HepG2 (cell line): ENCODE results near the gene LSM14B. TPM values are rescaled to one million over a fixed set of nuclear protein-coding genes. Genes with fewer than 3 reads are reported as not detected.
A peak's percentile ranks its signal among the peaks of the same experiment; 100 is the strongest.

Experiments used
- DPF2 ChIP-seq: sonication (generic); formaldehyde crosslinking; IDR thresholded peaks from 2 replicates; pipeline ENCODE4 v1.4.0; 2020; ENCODE audit warnings: mild to moderate bottlenecking, low read depth, missing genetic modification reagents, borderline replicate concordance
- GATAD1 ChIP-seq: IDR thresholded peaks from 2 replicates; pipeline ENCODE4 v1.6.1; 2016; ENCODE audit warnings: missing genetic modification reagents, missing compliant biosample characterization
- GTF3A ChIP-seq: sonication (generic); formaldehyde crosslinking; conservative IDR thresholded peaks from 2 replicates; pipeline ENCODE4 v1.4.0; 2020; ENCODE audit warnings: mild to moderate bottlenecking, missing genetic modification reagents
- POLR2A ChIP-seq, 2 experiments: IDR thresholded peaks; 2 replicates each; pipeline ENCODE4 v1.6.1; 2011; ENCODE audit warnings: low read depth in 2 of 2, low read length in 2 of 2, mild to moderate bottlenecking in 1 of 2, moderate library complexity in 1 of 2; ENCODE audit not compliant: insufficient read depth in 1 of 2
- SPEN ChIP-seq: sonication (generic); formaldehyde crosslinking; IDR thresholded peaks from 2 replicates; pipeline ENCODE4 v1.5.1; 2020; ENCODE audit warnings: low read depth, mild to moderate bottlenecking, missing genetic modification reagents
- SRY ChIP-seq: sonication (generic); formaldehyde crosslinking; IDR thresholded peaks from 2 replicates; pipeline ENCODE4 v1.8.0; 2022; ENCODE audit warnings: mild to moderate bottlenecking, missing genetic modification reagents
- STAG1 ChIP-seq: sonication (generic); formaldehyde crosslinking; IDR thresholded peaks from 2 replicates; pipeline ENCODE4 v1.4.0; 2020; ENCODE audit warnings: missing genetic modification reagents
- ZC3H13 ChIP-seq: sonication (generic); formaldehyde crosslinking; IDR thresholded peaks from 2 replicates; pipeline ENCODE4 v1.8.1; 2023; ENCODE audit warnings: mild to moderate bottlenecking, missing genetic modification reagents, moderate library complexity
- ZKSCAN1 ChIP-seq: fragments of 150-350 bp; IDR thresholded peaks from 2 replicates; pipeline ENCODE4 v1.6.1; 2014; ENCODE audit warnings: low read length
- ZNF224 ChIP-seq: sonication (generic); formaldehyde crosslinking; IDR thresholded peaks from 2 replicates; pipeline ENCODE4 v1.5.0; 2020; ENCODE audit warnings: mild to moderate bottlenecking, missing genetic modification reagents
- polyA plus RNA-seq, 8 experiments: library from polyadenylated mRNA; depleted of rRNA in 3 of 8; stranded (reverse) in 7 of 8; unstranded in 1 of 8; fragments of >200 nt; fragmentation: Illumina TruSeq in 4 of 8; extraction: Trizol in 4 of 8; gene quantifications; 2 replicates each; pipeline versions ENCODE4 v1.2.1 to v1.2.3, GENCODE V29; 2011 to 2016; ENCODE audit warnings: low read depth in 4 of 8, missing spikeins in 1 of 8, mixed read lengths in 1 of 8; ENCODE audit not compliant: insufficient read depth in 1 of 8
- total RNA-seq, 5 experiments: library from RNA; depleted of rRNA; stranded (reverse); fragments of >200 nt; fragmentation: Illumina TruSeq; extraction: Trizol; gene quantifications; 2 replicates each; pipeline ENCODE4 v1.2.3, GENCODE V29; 2016; ENCODE audit warnings: low read depth in 1 of 5
- TF ChIP-seq, protein P1 (sequence below): sonication (generic); formaldehyde crosslinking; IDR thresholded peaks from 2 replicates; pipeline ENCODE4 v1.9.0; 2021; ENCODE audit warnings: missing genetic modification reagents, mild to moderate bottlenecking, borderline replicate concordance
- TF ChIP-seq, protein P2 (sequence below): sonication (generic); formaldehyde crosslinking; IDR thresholded peaks from 2 replicates; pipeline ENCODE4 v1.5.0; 2020; ENCODE audit warnings: mild to moderate bottlenecking, missing genetic modification reagents
- TF ChIP-seq, protein P3 (sequence below): sonication (generic); formaldehyde crosslinking; IDR thresholded peaks from 2 replicates; pipeline ENCODE4 v1.5.0; 2020; ENCODE audit warnings: missing genetic modification reagents, mild to moderate bottlenecking, borderline replicate concordance
- TF ChIP-seq, protein P4 (sequence below), 2 experiments: sonication (generic) in 1 of 2; formaldehyde crosslinking in 1 of 2; IDR thresholded peaks; 2 replicates each; pipeline versions ENCODE4 v1.4.0 to v1.6.1; 2018 to 2020; ENCODE audit warnings: missing genetic modification reagents in 2 of 2, borderline replicate concordance in 1 of 2, low read depth in 1 of 2, mild to moderate bottlenecking in 1 of 2, missing biosample characterization in 1 of 2

Gene LSM14B
- total and polyA plus RNA-seq, 2 of the 13 experiments (the other 11 are each of a cell fraction or from before 2014, with no cell fraction given): 43.3 to 79.2 TPM

DNA sequence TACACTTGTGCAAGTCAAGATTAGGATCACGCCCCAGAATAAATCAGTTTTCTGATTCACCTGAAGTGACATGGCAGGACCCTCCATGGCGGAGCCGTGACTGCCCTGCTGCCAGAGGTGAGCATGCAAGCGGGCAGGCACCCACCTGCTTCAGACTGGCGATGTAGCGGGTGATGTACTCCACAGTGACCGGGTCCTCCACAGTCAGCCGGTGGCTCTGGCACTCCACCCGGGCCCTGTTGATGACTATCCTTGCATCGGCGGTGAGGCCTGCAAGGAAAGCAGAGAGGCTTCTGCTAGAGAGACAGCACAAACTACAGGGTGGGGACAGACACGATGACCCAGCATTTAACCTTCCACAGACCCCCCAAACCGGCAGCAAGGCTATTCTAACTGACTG lies 17.4 kb downstream of the LSM14B start (continued):
- TF ChIP-seq, protein P1, sequence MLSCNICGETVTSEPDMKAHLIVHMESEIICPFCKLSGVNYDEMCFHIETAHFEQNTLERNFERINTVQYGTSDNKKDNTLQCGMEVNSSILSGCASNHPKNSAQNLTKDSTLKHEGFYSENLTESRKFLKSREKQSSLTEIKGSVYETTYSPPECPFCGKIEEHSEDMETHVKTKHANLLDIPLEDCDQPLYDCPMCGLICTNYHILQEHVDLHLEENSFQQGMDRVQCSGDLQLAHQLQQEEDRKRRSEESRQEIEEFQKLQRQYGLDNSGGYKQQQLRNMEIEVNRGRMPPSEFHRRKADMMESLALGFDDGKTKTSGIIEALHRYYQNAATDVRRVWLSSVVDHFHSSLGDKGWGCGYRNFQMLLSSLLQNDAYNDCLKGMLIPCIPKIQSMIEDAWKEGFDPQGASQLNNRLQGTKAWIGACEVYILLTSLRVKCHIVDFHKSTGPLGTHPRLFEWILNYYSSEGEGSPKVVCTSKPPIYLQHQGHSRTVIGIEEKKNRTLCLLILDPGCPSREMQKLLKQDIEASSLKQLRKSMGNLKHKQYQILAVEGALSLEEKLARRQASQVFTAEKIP (CRISPR knock-in tag): no peak
- TF ChIP-seq SRY: peak; percentile 52; the same call in 1 of the 2 replicates
- TF ChIP-seq DPF2 (CRISPR knock-in tag): no peak
- no peak for TF ChIP-seq ZKSCAN1
- no peak for TF ChIP-seq STAG1 (CRISPR knock-in tag)
- no peak for TF ChIP-seq SPEN
- 0 out of 2 replicates have a peak, but pooled peaks have one; percentile 42 for TF ChIP-seq ZNF224 (CRISPR knock-in tag)
- TF ChIP-seq GTF3A (CRISPR knock-in tag): no peak
- TF ChIP-seq POLR2A (IDR thresholded peaks at IDR 0.05; ENCODE audit: insufficient read depth in 1 of 2, low read depth in 2 of 2, low read length in 2 of 2): peak in 1 of 2 experiments; percentile 49; a peak in 1 of 4 replicates
- TF ChIP-seq, protein P2, sequence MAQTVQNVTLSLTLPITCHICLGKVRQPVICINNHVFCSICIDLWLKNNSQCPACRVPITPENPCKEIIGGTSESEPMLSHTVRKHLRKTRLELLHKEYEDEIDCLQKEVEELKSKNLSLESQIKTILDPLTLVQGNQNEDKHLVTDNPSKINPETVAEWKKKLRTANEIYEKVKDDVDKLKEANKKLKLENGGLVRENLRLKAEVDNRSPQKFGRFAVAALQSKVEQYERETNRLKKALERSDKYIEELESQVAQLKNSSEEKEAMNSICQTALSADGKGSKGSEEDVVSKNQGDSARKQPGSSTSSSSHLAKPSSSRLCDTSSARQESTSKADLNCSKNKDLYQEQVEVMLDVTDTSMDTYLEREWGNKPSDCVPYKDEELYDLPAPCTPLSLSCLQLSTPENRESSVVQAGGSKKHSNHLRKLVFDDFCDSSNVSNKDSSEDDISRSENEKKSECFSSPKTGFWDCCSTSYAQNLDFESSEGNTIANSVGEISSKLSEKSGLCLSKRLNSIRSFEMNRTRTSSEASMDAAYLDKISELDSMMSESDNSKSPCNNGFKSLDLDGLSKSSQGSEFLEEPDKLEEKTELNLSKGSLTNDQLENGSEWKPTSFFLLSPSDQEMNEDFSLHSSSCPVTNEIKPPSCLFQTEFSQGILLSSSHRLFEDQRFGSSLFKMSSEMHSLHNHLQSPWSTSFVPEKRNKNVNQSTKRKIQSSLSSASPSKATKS: no peak
- peak; percentile 36; the same call in 1 of the 2 replicates for TF ChIP-seq ZC3H13 (CRISPR knock-in tag)
- TF ChIP-seq, protein P3, sequence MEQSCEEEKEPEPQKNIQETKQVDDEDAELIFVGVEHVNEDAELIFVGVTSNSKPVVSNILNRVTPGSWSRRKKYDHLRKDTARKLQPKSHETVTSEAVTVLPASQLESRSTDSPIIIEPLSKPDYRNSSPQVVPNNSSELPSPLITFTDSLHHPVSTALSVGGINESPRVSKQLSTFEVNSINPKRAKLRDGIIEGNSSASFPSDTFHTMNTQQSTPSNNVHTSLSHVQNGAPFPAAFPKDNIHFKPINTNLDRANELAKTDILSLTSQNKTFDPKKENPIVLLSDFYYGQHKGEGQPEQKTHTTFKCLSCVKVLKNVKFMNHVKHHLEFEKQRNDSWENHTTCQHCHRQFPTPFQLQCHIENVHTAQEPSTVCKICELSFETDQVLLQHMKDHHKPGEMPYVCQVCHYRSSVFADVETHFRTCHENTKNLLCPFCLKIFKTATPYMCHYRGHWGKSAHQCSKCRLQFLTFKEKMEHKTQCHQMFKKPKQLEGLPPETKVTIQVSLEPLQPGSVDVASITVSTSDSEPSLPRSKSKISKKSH: peak; percentile 59; the same call in 1 of the 2 replicates
- TF ChIP-seq, protein P4, sequence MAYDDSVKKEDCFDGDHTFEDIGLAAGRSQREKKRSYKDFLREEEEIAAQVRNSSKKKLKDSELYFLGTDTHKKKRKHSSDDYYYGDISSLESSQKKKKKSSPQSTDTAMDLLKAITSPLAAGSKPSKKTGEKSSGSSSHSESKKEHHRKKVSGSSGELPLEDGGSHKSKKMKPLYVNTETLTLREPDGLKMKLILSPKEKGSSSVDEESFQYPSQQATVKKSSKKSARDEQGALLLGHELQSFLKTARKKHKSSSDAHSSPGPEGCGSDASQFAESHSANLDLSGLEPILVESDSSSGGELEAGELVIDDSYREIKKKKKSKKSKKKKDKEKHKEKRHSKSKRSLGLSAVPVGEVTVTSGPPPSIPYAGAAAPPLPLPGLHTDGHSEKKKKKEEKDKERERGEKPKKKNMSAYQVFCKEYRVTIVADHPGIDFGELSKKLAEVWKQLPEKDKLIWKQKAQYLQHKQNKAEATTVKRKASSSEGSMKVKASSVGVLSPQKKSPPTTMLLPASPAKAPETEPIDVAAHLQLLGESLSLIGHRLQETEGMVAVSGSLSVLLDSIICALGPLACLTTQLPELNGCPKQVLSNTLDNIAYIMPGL (CRISPR knock-in tag; IDR thresholded peaks at IDR 0.05; ENCODE audit: borderline replicate concordance in 1 of 2, low read depth in 1 of 2): no peak
- no peak for TF ChIP-seq GATAD1 (CRISPR knock-in tag)
